Superior temporal gyrus (tissue), 1 donor: ENCODE measurements around the gene TMEM41A.
A peak's percentile ranks its signal among the peaks of the same experiment; 100 is the strongest.

Experiments used
- DNase-seq: peaks from one replicate; pipeline ENCODE4 v3.0.0-alpha.2; 2016; ENCODE audit errors: extremely low spot score

Gene TMEM41A

GRCh38 chr3:185498503-185499396 lies at the start of gene TMEM41A:
TSS of gene TMEM41A (minus strand) at chr3:185499035. CDS start at chr3:185498961, 74 bp downstream.
- DNase-seq, result peak; percentile 85

DNA sequence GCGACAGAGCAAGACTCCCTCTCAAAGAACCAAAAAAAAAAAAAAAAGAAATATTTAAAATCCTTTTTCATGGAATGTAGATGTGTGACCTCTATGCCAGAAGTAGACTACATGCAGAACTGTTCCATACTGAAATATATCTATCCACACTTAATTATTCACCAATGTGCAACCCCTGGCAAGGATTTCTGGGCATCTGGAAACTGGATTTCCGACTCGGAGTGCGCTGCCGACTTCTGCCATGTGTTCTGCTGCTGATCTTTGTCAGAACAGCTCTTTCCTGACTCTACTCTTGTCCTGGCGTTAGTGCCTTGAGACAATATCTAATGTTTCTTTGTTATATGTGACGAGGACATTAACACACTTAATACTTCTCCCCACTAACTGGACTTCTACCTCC lies 41.9 kb upstream of the TMEM41A start:
- no peak for DNase-seq

DNA sequence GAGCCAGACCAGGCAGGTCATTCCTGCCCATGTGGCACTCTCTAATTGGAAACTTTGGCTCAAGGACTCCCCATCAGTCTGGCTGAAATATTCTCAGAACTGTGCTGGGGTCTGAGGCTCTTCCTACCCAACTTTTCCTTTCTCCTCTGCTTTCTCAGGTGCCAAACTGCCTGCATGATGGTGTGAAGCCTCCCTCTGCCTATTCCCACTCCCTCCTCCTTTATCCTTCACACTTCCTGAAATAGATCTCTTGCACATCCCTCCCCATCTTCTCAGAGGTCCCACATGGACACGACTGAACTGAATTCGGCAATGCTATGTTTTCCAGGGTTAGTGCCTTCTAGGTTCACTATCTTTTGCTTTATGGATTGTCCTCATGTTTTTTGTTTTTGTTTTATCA lies 41.1 kb upstream of the TMEM41A start:
- DNase-seq, result no peak

DNA sequence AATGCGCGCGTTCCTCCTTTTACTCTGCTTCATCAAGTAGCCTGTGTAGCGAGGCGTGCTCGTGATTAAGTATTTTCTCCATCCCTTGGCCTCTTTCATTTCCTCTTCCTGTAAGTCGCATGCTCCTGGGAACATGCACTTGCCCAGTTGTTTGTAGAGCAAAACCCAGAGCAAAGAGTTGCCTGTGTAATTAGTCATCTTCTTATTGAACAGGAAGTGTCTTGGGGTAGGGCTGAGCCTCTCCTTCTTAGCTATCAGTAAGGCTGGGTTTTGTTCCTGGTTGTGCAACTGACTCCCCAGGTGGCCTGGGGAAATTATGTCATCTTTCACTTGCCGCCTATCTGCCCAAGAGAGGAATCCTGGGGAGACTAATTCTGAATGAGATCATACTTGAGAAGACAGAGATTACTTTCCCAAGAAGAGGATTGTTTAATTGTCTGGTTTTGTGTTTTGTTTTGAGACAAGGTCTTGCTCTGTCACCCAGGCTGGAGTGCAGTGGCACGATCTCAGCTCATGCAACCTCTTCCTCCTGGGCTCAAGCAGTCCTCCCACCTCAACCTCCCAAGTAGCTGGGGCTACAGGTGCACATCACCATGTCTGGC lies 38.6 kb upstream of the TMEM41A start:
- DNase-seq, result no peak

- DNase-seq, result no peak
Measured at GRCh38 chr3:185534511-185534910, 35.7 kb upstream of the TMEM41A start.

DNA sequence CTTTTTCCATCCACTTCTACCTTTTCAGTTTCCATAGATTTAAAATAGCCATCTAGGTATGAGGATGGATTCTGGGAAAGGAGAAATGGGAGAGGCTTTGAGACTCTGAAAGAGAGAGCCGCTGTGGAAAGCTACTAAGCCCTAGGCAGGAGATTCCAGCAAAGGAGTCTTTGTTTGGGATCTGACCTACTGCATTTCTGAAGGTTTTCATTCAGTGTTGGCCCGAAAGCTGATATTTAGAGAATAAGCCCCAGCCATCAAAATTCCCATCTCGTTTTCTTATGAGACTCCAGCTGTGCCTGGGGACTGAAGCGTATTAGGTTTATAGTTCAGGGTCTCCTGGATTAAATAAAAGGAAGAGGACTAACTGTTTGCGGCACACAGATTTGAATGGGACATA lies 34.1 kb upstream of the TMEM41A start:
- no peak for DNase-seq

GRCh38 chr3:185530856-185531255 lies 32.0 kb upstream of the TMEM41A start:
- DNase-seq, result no peak

DNA sequence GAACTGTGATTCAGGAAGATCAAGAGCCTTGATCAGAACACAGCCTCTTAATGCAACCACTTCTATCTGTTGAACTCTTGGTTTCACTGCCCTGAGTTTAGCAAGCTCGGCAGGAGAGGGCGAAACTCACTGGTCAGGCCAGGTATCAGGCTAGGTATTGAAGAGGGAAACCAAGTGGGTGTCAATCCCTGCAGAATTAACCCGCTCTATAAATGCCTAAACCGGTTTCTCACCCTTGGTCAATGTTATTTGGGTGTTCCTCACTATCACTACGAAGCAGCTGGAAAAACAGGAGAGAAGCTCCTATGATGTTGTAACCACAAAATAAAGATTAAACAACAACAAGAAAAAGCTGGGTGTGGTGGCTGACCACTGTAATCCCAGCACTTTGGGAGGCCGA lies 29.7 kb upstream of the TMEM41A start:
- DNase-seq, result no peak

DNA sequence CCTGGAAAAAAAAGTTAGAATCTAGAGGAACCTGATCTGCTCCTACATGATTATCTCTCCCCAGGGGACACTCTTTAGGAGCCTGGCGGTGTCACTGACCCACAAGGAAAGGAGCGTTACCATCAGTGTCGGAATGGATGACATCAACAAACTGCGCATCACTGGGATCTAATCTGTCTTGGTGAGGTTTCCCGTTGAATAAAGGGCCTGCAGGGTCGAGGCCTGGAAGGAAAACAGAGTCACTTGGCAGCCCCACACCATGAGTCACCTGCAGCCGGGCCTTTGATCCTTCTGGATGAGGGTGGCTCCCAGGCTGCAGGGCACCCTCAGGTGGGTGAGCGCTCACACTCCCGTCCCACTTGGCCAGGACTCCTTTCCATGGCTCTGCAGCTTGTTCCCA lies 28.5 kb upstream of the TMEM41A start:
- no peak for DNase-seq

GRCh38 chr3:185526349-185526951 lies 27.6 kb upstream of the TMEM41A start:
- no peak for DNase-seq

DNA sequence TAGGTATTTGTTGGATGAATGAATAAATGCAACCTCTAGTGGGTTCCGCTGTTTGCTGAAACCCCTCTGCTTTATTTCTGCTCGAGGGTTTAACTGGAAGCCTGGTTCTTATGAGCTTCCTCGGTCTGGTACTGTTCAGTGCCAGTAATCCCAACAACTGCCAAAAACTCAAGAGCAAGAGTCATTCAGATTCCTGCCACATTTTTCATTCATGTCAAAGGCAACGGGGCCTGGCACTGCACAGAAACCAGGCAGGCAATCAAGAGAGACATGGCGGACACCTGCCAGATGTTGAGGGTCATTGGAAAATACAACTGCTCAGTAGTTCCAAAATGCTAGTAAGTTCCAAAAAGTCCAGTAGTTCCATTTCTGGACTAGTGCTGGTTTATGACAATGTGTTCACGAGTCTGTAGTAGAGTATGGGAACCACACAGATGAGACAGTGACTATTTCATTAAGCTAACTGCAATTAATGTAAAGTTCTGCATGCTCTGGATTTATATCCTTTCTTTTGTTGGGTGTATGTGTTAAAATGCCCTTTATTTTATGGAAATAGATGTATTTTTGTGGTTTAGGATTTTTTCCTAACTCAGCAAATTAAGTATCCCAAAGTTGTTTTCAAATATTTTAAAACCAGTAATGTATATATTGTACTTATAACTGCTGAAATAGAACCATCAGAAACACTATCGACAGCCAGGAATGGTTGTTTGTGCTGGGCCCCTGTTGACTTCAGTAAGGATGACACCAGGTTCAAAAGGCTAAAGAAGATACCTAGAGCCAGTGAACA lies 22.7 kb upstream of the TMEM41A start:
- no peak for DNase-seq

- DNase-seq, result no peak
Measured at GRCh38 chr3:185519021-185519420, 20.2 kb upstream of the TMEM41A start.

GRCh38 chr3:185517387-185518130 lies 18.7 kb upstream of the TMEM41A start:
- no peak for DNase-seq

DNA sequence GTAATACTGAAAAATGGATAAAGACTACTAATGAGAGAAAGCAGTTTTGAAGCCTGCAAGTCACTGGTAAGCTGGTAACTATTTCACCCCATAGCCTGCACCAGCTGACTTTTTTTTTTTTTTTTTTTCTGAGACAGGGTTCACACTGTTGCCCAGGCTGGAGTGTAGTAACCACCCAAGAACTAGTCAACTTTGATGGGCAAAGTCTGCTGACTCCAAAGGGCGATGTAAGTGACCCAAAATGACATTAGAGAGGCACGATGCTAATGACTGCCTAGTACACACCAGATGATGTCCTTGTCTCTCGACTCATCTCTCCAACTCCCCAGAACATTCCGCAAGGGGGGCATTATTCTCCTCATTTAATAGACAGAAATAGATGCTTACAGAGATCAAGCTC lies 12.9 kb upstream of the TMEM41A start:
- no peak for DNase-seq

- no peak for DNase-seq
Measured at GRCh38 chr3:185508335-185508991, 9.6 kb upstream of the TMEM41A start.

GRCh38 chr3:185507883-185508282 lies 9.0 kb upstream of the TMEM41A start:
- no peak for DNase-seq

DNA sequence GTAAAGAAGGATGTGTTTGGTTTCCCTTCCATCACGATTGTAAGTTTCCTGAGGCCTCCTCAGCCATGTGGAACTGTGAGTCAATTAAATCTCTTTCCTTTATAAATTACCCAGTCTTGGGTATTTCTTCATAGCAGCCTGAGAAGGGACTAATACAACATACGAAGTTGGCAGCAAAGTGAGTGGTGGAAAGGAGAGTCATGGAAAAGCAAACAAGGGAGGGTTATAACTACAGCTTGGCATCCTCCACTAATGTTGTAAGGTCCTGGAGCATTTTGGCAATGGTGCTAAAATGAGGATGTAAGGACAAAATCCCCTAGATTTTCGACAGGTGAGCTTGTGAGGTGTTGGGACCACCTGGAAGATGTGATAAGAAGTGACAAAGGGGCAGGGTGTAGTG lies 5.8 kb upstream of the TMEM41A start:
- no peak for DNase-seq

GRCh38 chr3:185503521-185503920 lies 4.7 kb upstream of the TMEM41A start:
- DNase-seq, result no peak

- DNase-seq, result no peak
Measured at GRCh38 chr3:185502987-185503386, 4.2 kb upstream of the TMEM41A start.

DNA sequence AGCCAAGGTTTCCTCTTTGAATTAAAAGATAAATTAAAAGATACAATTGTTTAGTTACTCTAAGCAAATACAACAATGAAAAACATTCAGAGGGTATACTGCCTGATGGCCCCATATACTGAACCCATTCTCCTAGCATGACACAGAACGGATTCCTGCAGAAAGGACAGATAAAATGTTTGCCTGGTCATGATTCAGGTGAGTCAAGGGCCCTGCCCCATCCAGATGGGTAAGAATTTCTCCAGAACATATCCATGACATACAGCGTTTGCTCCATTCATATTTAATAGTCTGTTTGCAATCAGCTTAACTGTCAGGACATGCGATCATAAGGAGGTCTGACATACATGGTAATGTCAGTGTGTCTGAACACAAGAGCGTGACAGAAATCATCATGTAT lies 8.6 kb downstream of the TMEM41A start:
- no peak for DNase-seq

DNA sequence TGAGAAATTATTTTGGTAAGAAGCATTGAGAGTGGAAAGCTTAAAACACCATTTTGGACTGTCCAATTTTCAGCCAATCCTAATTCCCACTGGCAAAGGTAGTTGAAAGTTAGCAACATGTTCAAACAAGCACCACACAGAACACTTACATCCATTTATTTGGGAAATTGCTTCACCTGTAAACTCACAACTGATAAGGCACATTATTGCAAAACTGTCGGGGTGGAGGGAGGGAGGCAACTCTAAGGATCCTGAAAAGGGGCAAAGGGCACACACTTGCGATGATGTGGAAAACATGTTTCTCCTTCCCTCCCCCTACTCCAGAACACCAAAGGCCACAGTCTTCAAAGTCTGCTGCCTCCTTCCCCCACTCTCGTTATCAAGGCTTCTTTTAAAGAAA lies 9.4 kb downstream of the TMEM41A start:
- no peak for DNase-seq
